PC-9 (cell line): Measurements from ENCODE around the gene LECT2. TPM values are rescaled to one million over a fixed set of nuclear protein-coding genes. Genes with fewer than 3 reads are reported as not detected.

ENCODE experiments used
- BruUV-seq: library from RNA; stranded (reverse); fragments of 400-500 nt; replicated peaks from 2 replicates; lab custom pipeline; 2021; lab: Mats Ljungman, UMichigan
- CTCF ChIA-PET: fragments of 300-600 bp; sonication (Branson Sonifier 250); formaldehyde crosslinking; loops from one replicate; lab custom pipeline; 2022; ENCODE audit warnings: antibody characterized with exemption; lab: Charles Lee
- POLR2A ChIA-PET: fragments of 300-600 bp; sonication (Branson Sonifier 250); formaldehyde crosslinking; loops from one replicate; lab custom pipeline; 2022; ENCODE audit warnings: antibody characterized with exemption; ENCODE audit not compliant: unreplicated experiment; lab: Charles Lee
- DNase-seq, 2 experiments: peaks; one replicate each; pipeline versions ENCODE4 v3.0.0 to v3.0.0-alpha.2; 2015 to 2022; ENCODE audit warnings: mixed read lengths in 1 of 2
- H2AFZ ChIP-seq: fragments of 200-600 bp; sonication (generic); 2 replicates; pipeline ENCODE4 v1.8.1; 2017; ENCODE audit warnings: antibody characterized with exemption
- H3F3A ChIP-seq: fragments of 200-600 bp; sonication (generic); 2 replicates; pipeline ENCODE4 v1.8.1; 2017; ENCODE audit warnings: antibody characterized with exemption, mild to moderate bottlenecking, low read depth; ENCODE audit not compliant: insufficient read depth
- H3K27ac ChIP-seq: fragments of 200-600 bp; sonication (generic); 2 replicates; pipeline ENCODE4 v1.6.1; 2016; ENCODE audit warnings: mixed run types
- H3K27me3 ChIP-seq: fragments of 200-600 bp; sonication (generic); 2 replicates; pipeline ENCODE4 v1.6.1; 2016; ENCODE audit warnings: low read depth, mixed run types; ENCODE audit not compliant: insufficient read depth
- H3K36me3 ChIP-seq: fragments of 200-600 bp; sonication (generic); 2 replicates; pipeline ENCODE4 v1.6.1; 2016; ENCODE audit warnings: low read depth, mixed run types
- H3K4me1 ChIP-seq: fragments of 200-600 bp; sonication (generic); replicated peaks from 2 replicates; pipeline ENCODE4 v1.6.1; 2016; ENCODE audit warnings: mixed run types; ENCODE audit not compliant: insufficient read depth
- H3K4me2 ChIP-seq: fragments of 200-600 bp; sonication (generic); 2 replicates; pipeline ENCODE4 v1.6.1; 2017; ENCODE audit warnings: mixed run types
- H3K4me3 ChIP-seq: fragments of 200-600 bp; sonication (generic); 2 replicates; pipeline ENCODE4 v1.6.1; 2016; ENCODE audit warnings: mixed run types
- H3K79me2 ChIP-seq: fragments of 200-600 bp; sonication (generic); 2 replicates; pipeline ENCODE4 v1.6.1; 2017; ENCODE audit warnings: low read depth, mixed run types
- H3K9me2 ChIP-seq: fragments of 200-600 bp; sonication (generic); 2 replicates; pipeline ENCODE4 v1.8.1; 2017; ENCODE audit warnings: mild to moderate bottlenecking; ENCODE audit not compliant: insufficient read depth
- H3K9me3 ChIP-seq: fragments of 200-600 bp; sonication (generic); 2 replicates; pipeline ENCODE4 v1.8.1; 2016; ENCODE audit warnings: low read depth; ENCODE audit not compliant: insufficient read depth
- H4K20me1 ChIP-seq: fragments of 200-600 bp; sonication (generic); 2 replicates; pipeline ENCODE4 v1.8.1; 2017; ENCODE audit not compliant: insufficient read depth
- CTCF ChIP-seq: fragments of 200-600 bp; sonication (generic); conservative IDR thresholded peaks from 2 replicates; pipeline ENCODE4 v1.6.1; 2017; ENCODE audit warnings: mixed run types, antibody characterized with exemption, mild to moderate bottlenecking, moderate library complexity
- EZH2 ChIP-seq: fragments of 200-600 bp; sonication (generic); IDR thresholded peaks from 2 replicates; pipeline ENCODE4 v1.8.0; 2017; ENCODE audit warnings: antibody characterized with exemption, low read depth
- intact Hi-C: fragments of 100-400 bp; cut with micrococcal nuclease; formaldehyde crosslinking; loops from one replicate; pipeline ENCODE4 v1.10.0; 2022; ENCODE audit not compliant: unreplicated experiment
- total RNA-seq: library from RNA; stranded (reverse); gene quantifications from 2 replicates; pipeline ENCODE4 v1.2.3, GENCODE V29; 2021

LECT2 gene
- total RNA-seq, 1 experiment from 2014 or later = not detected

- H3K79me2 ChIP-seq = no peaks in the 10 kb centered on the region
- H2AFZ ChIP-seq = no peak overlapping the region
- no peak overlapping the region for H3K27ac ChIP-seq
- no peak for TF ChIP-seq CTCF
- TF ChIP-seq EZH2 = no peak
- no peak for DNase-seq
- BruUV-seq = no TSS peak
- POLR2A ChIA-PET = no interaction called here
- H3K9me3 ChIP-seq = no peaks in the 10 kb centered on the region; the same call in 1 of the 2 replicates
- CTCF ChIA-PET = no interaction called here
- no peaks in the 10 kb centered on the region for H3K36me3 ChIP-seq
- H3K4me1 ChIP-seq = peaks cover 6% of the 10 kb centered on the region; the same call in 1 of the 2 replicates
- intact Hi-C loops = no loop called here
- H3K27me3 ChIP-seq = no peaks in the 10 kb centered on the region
- no peaks in the 10 kb centered on the region for H3F3A ChIP-seq
- H3K4me3 ChIP-seq = no peak overlapping the region
- no peak overlapping the region for H3K4me2 ChIP-seq
- H3K9me2 ChIP-seq = no peaks in the 10 kb centered on the region
- no peaks in the 10 kb centered on the region for H4K20me1 ChIP-seq
Observed at GRCh38 chr5:135995976-135996375, 41.2 kb upstream of the LECT2 start.

- Histone ChIP-seq H3K9me3 (no peaks in the 10 kb centered on the region; the same call in 1 of the 2 replicates), H2AFZ (no peak overlapping the region), H3K27me3 (no peaks in the 10 kb centered on the region), H3F3A (no peaks in the 10 kb centered on the region), H3K4me2 (no peak overlapping the region), H4K20me1 (no peaks in the 10 kb centered on the region), H3K79me2 (no peaks in the 10 kb centered on the region), H3K9me2 (no peaks in the 10 kb centered on the region), H3K4me1 (no peaks in the 10 kb centered on the region), H3K4me3 (no peak overlapping the region), H3K36me3 (no peaks in the 10 kb centered on the region), H3K27ac (no peak overlapping the region)
- DNase-seq = no peak
- POLR2A ChIA-PET = interaction anchor here (0.5 to 0.6 kb wide), 2 partner anchors 9 to 934 kb away, joined by 4 to 11 read pairs; no protein-coding TSS in a partner anchor
- intact Hi-C loops = no loop called here
- TF ChIP-seq CTCF = no peak
- TF ChIP-seq EZH2 = no peak
- CTCF ChIA-PET = interaction anchor here (0.9 to 1.0 kb wide), 2 partner anchors 16 to 34 kb away, joined by 3 to 4 read pairs; partner anchors contain the start of gene TGFBI
- no TSS peak for BruUV-seq
Observed at GRCh38 chr5:135993880-135994636, 39.3 kb upstream of the LECT2 start.

- Histone ChIP-seq H3K27me3 (no peaks in the 10 kb centered on the region), H3K9me3 (no peaks in the 10 kb centered on the region; the same call in 1 of the 2 replicates), H3K36me3 (no peaks in the 10 kb centered on the region), H4K20me1 (no peaks in the 10 kb centered on the region), H3F3A (no peaks in the 10 kb centered on the region), H3K4me3 (no peak overlapping the region), H3K4me2 (no peak overlapping the region), H2AFZ (no peak overlapping the region), H3K79me2 (no peaks in the 10 kb centered on the region), H3K9me2 (no peaks in the 10 kb centered on the region), H3K4me1 (no peaks in the 10 kb centered on the region), H3K27ac (no peak overlapping the region)
- no peak for TF ChIP-seq EZH2
- TF ChIP-seq CTCF = no peak
- intact Hi-C loops = no loop called here
- CTCF ChIA-PET = interaction anchor here (0.9 to 1.0 kb wide), 2 partner anchors 16 to 35 kb away, joined by 3 to 4 read pairs; partner anchors contain the start of gene TGFBI
- no TSS peak for BruUV-seq
- POLR2A ChIA-PET = no interaction called here
- no peak for DNase-seq
Observed at GRCh38 chr5:135993335-135993879, 38.6 kb upstream of the LECT2 start.
